Mesothelial cell of epicardium (in vitro differentiated cells): ENCODE data around the gene TRIP10. TPM values are rescaled to one million over a fixed set of nuclear protein-coding genes. Genes with fewer than 3 reads are reported as not detected.

Experiments
- DNase-seq, 2 experiments: peaks; one replicate each; pipeline ENCODE4 v3.0.0; 2021; ENCODE audit warnings: low spot score in 2 of 2; ENCODE audit not compliant: unreplicated experiment in 2 of 2
- H3K27ac Mint-ChIP-seq: 2 replicates; pipeline ENCODE4 v1.8.0; 2021; ENCODE audit warnings: mixed read lengths
- H3K27me3 Mint-ChIP-seq: 2 replicates; pipeline ENCODE4 v1.8.0; 2021; ENCODE audit warnings: low read depth, mixed read lengths
- H3K36me3 Mint-ChIP-seq: 2 replicates; pipeline ENCODE4 v1.8.0; 2021; ENCODE audit warnings: mixed read lengths
- H3K4me1 Mint-ChIP-seq: 2 replicates; pipeline ENCODE4 v1.8.0; 2021; ENCODE audit warnings: mixed read lengths
- H3K4me3 Mint-ChIP-seq: 2 replicates; pipeline ENCODE4 v1.8.0; 2021; ENCODE audit warnings: mild to moderate bottlenecking, moderate library complexity, mixed read lengths
- H3K9me3 Mint-ChIP-seq: 2 replicates; pipeline ENCODE4 v1.8.0; 2021; ENCODE audit warnings: mixed read lengths
- CTCF ChIP-seq: fragments of 200-600 bp; sonication (generic); IDR thresholded peaks from one replicate; pipeline ENCODE4 v1.5.0; 2021; ENCODE audit warnings: antibody characterized with exemption; ENCODE audit not compliant: unreplicated experiment
- total RNA-seq: library from RNA; stranded (reverse); gene quantifications from 3 replicates; pipeline ENCODE4 v1.2.1, GENCODE V29; 2021

TRIP10 gene
- total RNA-seq: 67.5 to 73.2 TPM (median 69.5 TPM) in 3 replicates

- peak within 1 kb of the TSS; percentile 98 for H3K27ac Mint-ChIP-seq
- H3K9me3 Mint-ChIP-seq: no peaks in the 10 kb centered on the region
- H3K4me3 Mint-ChIP-seq: peak within 1 kb of the TSS; percentile 98
- H3K27me3 Mint-ChIP-seq: no peaks in the 10 kb centered on the region
- peak; percentile 78 to 84 for DNase-seq
- H3K4me1 Mint-ChIP-seq: peaks cover 64% of the 10 kb centered on the region
- peaks cover 11% of the 10 kb centered on the region for H3K36me3 Mint-ChIP-seq
- no peak for TF ChIP-seq CTCF
Observed at GRCh38 chr19:6739390-6739882, at the start of gene TRIP10. Gene TRIP10, plus strand, starts transcription at chr19:6739680. Its CDS starts 82 bp downstream, at chr19:6739762.

- DNase-seq: no peak
- Mint-ChIP-seq H3K27ac (no peak overlapping the region), H3K4me3 (no peak overlapping the region), H3K4me1 (no peaks in the 10 kb centered on the region), H3K9me3 (peaks cover 13% of the 10 kb centered on the region), H3K27me3 (no peaks in the 10 kb centered on the region), H3K36me3 (no peaks in the 10 kb centered on the region)
- TF ChIP-seq CTCF: no peak
Observed at GRCh38 chr19:6690160-6690885, 49.2 kb upstream of the TRIP10 start.

- no peak overlapping the region for H3K4me3 Mint-ChIP-seq
- no peak for DNase-seq
Observed at GRCh38 chr19:6691342-6691741, 48.1 kb upstream of the TRIP10 start.

GRCh38 chr19:6692027-6692426 lies 47.5 kb upstream of the TRIP10 start:
- Mint-ChIP-seq H3K36me3 (no peaks in the 10 kb centered on the region), H3K4me1 (no peaks in the 10 kb centered on the region), H3K9me3 (peaks cover 4% of the 10 kb centered on the region), H3K27me3 (no peaks in the 10 kb centered on the region), H3K27ac (no peak overlapping the region), H3K4me3 (no peak overlapping the region)
- DNase-seq: no peak
- no peak for TF ChIP-seq CTCF

More at GRCh38 chr19:6691342-6691741, 48.1 kb upstream of the TRIP10 start:
- Mint-ChIP-seq H3K27me3 (no peaks in the 10 kb centered on the region), H3K4me1 (no peaks in the 10 kb centered on the region), H3K27ac (no peak overlapping the region), H3K9me3 (peaks cover 9% of the 10 kb centered on the region), H3K36me3 (no peaks in the 10 kb centered on the region)
- TF ChIP-seq CTCF: no peak

GRCh38 chr19:6693056-6693471 lies 46.4 kb upstream of the TRIP10 start:
- no peak for DNase-seq

More at GRCh38 chr19:6693056-6693471, 46.4 kb upstream of the TRIP10 start:
- Mint-ChIP-seq H3K4me1 (no peaks in the 10 kb centered on the region), H3K9me3 (peaks cover 4% of the 10 kb centered on the region), H3K36me3 (no peaks in the 10 kb centered on the region), H3K4me3 (no peak overlapping the region), H3K27me3 (no peaks in the 10 kb centered on the region), H3K27ac (no peak overlapping the region)
- no peak for TF ChIP-seq CTCF
